Activated T-helper 1 cell treated with anti-CD3 and anti-CD28 coated beads, Interleukin-12 subunit alpha, Interleukin-12 subunit beta, Interleukin-2, Interleukin-4 antibody, amounts not matched to agents 30 ng/mL and 10 ng/mL and 1 ng/mL, durations not matched to agents 14 hours and 24 hours and 36 hours (primary cell): ENCODE measurements around the gene NEK8. TPM values are rescaled to one million over a fixed set of nuclear protein-coding genes. Genes with fewer than 3 reads are reported as not detected.
A peak's percentile ranks its signal among the peaks of the same experiment; 100 is the strongest.

Experiments
- DNase-seq: peaks from one replicate; pipeline ENCODE4 v3.0.0; 2021; ENCODE audit warnings: low spot score
- H3K27ac Mint-ChIP-seq: one replicate; pipeline ENCODE4 v1.8.0; 2021; ENCODE audit warnings: mild to moderate bottlenecking, mixed read lengths
- H3K27me3 Mint-ChIP-seq: one replicate; pipeline ENCODE4 v1.8.0; 2022; ENCODE audit warnings: mild to moderate bottlenecking, moderate library complexity, mixed read lengths; ENCODE audit not compliant: insufficient read depth
- H3K36me3 Mint-ChIP-seq: one replicate; pipeline ENCODE4 v1.8.0; 2021; ENCODE audit warnings: low read depth, mixed read lengths
- H3K4me1 Mint-ChIP-seq: one replicate; pipeline ENCODE4 v1.8.0; 2021; ENCODE audit warnings: low read depth, mixed read lengths
- H3K4me3 Mint-ChIP-seq: one replicate; pipeline ENCODE4 v1.8.0; 2021; ENCODE audit warnings: mild to moderate bottlenecking, moderate library complexity, mixed read lengths
- H3K9me3 Mint-ChIP-seq: one replicate; pipeline ENCODE4 v1.8.0; 2021; ENCODE audit warnings: mixed read lengths
- intact Hi-C: fragments of 100-400 bp; cut with micrococcal nuclease; formaldehyde crosslinking; loops from one replicate; pipeline ENCODE4 v1.15.1; 2024
- total RNA-seq: library from RNA; stranded (reverse); gene quantifications from 2 replicates; pipeline ENCODE4 v1.2.3, GENCODE V29; 2022

The NEK8 gene
- 5.2 and 5.4 TPM in 2 replicates for total RNA-seq

DNA sequence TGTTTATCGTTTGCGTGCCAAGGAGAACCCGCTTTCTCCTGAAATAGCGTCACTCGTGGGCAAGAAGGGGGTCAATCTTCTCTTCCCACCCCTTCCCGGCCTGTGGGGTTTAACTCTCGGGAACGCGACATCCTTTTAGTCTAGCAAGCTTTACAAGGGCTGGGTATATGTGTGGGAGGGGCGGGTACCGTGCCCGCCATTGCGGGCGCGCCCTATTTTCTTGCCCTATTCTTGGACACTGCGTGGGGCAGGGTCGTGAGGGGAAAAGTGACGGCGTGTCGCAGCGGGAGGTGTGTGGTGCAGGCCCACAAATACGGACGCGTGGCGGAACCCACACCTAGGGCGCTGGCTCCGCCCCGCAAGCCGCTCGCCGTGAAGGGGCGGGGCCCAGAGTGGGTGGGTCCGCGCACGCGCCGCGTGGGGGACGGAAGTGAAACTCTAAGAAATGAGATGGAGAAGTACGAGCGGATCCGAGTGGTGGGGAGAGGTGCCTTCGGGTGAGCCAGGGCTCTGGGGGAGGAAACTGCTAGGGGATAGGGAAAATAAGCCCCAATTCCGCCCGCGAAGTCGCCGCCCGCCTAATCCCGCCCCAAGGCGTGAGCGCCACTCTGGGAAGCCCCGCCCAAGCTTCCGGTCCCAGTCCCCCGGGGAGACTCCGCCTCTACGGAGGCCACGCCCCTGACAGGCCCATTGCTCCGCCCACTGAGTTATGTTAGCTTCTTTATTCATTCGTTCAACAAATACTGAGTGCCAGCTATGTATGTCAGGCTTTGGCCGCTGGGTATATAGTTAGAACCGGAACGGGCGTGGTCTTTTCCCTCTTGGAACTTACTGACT lies at the start of gene NEK8:
NEK8 (plus strand) TSS at position 425 of the 837 bp plus-strand sequence; CDS start at position 451, 26 bp downstream.
- H3K36me3 Mint-ChIP-seq = peaks cover 18% of the 10 kb centered on the region
- peak; percentile 95 for DNase-seq
- H3K4me1 Mint-ChIP-seq = peaks cover 58% of the 10 kb centered on the region
- no peaks in the 10 kb centered on the region for H3K9me3 Mint-ChIP-seq
- peak within 1 kb of the TSS; percentile 98 for H3K27ac Mint-ChIP-seq
- intact Hi-C loops = loop anchor here (1.0 to 5.0 kb wide), 8 partner anchors 9 to 564 kb away; partner anchors contain the start of genes FAM222B, NUFIP2 and RPL23A
- no peaks in the 10 kb centered on the region for H3K27me3 Mint-ChIP-seq
- peak within 1 kb of the TSS; percentile 97 for H3K4me3 Mint-ChIP-seq

- intact Hi-C loops = no loop called here
- Mint-ChIP-seq H3K27me3 (no peaks in the 10 kb centered on the region), H3K9me3 (no peaks in the 10 kb centered on the region), H3K36me3 (peaks cover 55% of the 10 kb centered on the region), H3K4me3 (no peak overlapping the region), H3K4me1 (no peaks in the 10 kb centered on the region), H3K27ac (no peak overlapping the region)
- DNase-seq = no peak
Measured at GRCh38 chr17:28682655-28683054, 45.9 kb upstream of the NEK8 start.

DNA sequence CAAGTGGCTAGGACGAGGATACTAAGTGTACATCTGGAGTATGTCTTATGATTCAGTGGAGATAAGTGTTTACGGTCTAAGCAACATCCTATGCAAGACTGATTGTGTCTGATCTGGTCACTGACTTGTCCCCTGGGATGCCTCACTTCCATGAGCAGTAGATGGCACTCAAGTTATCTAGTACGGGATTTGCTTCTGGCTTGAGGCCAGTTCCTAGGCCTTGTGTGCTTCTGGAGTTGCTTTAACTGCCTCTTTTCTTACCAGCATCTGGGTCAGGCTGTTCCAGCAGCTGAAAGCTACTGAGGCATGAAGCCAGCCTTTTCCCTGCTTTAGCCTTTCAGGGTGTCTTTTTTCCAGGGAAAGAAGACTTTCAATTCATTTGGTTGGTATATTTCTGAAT lies 43.6 kb upstream of the NEK8 start:
- Mint-ChIP-seq H3K27me3 (no peaks in the 10 kb centered on the region), H3K27ac (no peak overlapping the region), H3K36me3 (peaks cover 65% of the 10 kb centered on the region), H3K4me1 (no peaks in the 10 kb centered on the region), H3K4me3 (no peak overlapping the region), H3K9me3 (no peaks in the 10 kb centered on the region)
- intact Hi-C loops = no loop called here
- DNase-seq = no peak

DNA sequence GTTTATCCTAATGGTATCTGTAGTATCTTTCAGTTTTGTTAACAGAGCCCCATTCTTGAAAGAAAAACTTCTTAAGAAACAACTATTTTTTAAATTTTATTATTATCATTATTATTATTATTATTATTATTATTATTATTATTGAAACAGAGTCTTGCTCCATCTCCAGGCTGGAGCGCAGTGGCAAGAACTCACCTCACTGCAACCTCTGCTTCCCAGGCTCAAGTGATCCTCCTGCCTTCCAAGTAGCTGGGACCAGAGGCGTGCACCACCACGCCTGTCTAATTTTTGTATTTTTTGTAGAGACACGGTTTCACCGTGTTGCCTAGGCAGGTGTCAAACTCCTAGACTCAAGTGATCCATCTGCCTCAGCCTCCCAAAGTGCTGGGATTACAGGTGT lies 43.2 kb upstream of the NEK8 start:
- Mint-ChIP-seq H3K27me3 (no peaks in the 10 kb centered on the region), H3K4me3 (no peak overlapping the region), H3K4me1 (no peaks in the 10 kb centered on the region), H3K9me3 (no peaks in the 10 kb centered on the region), H3K27ac (no peak overlapping the region), H3K36me3 (peaks cover 68% of the 10 kb centered on the region)
- intact Hi-C loops = no loop called here
- no peak for DNase-seq

- no peak overlapping the region for H3K4me3 Mint-ChIP-seq
- no peak for DNase-seq
- no peaks in the 10 kb centered on the region for H3K9me3 Mint-ChIP-seq
- intact Hi-C loops = no loop called here
- H3K27ac Mint-ChIP-seq = no peak overlapping the region
- H3K27me3 Mint-ChIP-seq = no peaks in the 10 kb centered on the region
- peaks cover 71% of the 10 kb centered on the region for H3K36me3 Mint-ChIP-seq
- H3K4me1 Mint-ChIP-seq = no peaks in the 10 kb centered on the region
Measured at GRCh38 chr17:28686296-28686695, 42.3 kb upstream of the NEK8 start.

GRCh38 chr17:28688481-28688880 lies 40.1 kb upstream of the NEK8 start:
- Mint-ChIP-seq H3K36me3 (peaks cover 63% of the 10 kb centered on the region), H3K4me3 (no peak overlapping the region), H3K27me3 (no peaks in the 10 kb centered on the region), H3K27ac (no peak overlapping the region), H3K4me1 (no peaks in the 10 kb centered on the region), H3K9me3 (no peaks in the 10 kb centered on the region)
- intact Hi-C loops = no loop called here
- DNase-seq = no peak

DNA sequence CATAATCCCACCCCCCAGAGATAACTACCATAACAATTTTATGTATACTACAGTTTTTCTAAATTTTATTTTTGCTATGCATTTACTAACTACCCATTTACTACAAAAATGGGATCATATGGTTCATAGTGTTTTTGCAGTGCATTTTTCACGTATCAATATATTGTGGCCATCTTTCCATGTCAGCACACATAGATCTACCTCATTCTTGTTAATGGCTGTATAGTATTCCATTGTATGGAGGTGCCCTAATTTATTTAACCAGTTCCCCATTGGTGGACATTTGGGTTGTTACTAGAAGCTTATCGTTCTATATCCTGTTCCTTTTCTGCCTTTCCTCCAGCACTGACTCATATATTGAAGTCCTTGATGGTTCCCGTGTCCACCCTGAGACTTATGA lies 39.6 kb upstream of the NEK8 start:
- H3K9me3 Mint-ChIP-seq = no peaks in the 10 kb centered on the region
- peaks cover 65% of the 10 kb centered on the region for H3K36me3 Mint-ChIP-seq
- no peak overlapping the region for H3K27ac Mint-ChIP-seq
- no peak for DNase-seq
- no peaks in the 10 kb centered on the region for H3K4me1 Mint-ChIP-seq
- intact Hi-C loops = no loop called here
- no peak overlapping the region for H3K4me3 Mint-ChIP-seq
- no peaks in the 10 kb centered on the region for H3K27me3 Mint-ChIP-seq

DNA sequence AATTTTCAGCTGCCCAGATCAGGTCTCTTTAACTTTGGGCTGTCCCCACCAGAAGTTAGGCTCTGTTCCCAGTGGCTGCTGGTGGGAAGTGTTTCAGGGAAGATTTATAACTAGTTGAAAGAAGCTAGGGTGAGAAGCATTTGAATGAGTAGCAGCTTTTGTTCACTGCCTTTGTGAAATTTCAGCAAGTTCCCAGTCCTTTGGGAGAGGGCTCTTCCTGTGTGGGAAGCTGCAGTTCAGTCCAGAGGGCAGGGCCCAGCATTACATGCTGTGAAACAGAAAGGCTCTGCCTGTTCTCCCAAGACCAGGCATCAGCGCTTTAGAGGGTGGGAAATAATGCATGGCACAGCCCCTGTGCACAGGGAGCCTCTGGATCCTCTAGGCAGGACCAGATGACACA lies 34.7 kb upstream of the NEK8 start:
- H3K27ac Mint-ChIP-seq = peak overlapping the region; percentile 12
- H3K9me3 Mint-ChIP-seq = no peaks in the 10 kb centered on the region
- no peak overlapping the region for H3K4me3 Mint-ChIP-seq
- no peaks in the 10 kb centered on the region for H3K4me1 Mint-ChIP-seq
- peaks cover 47% of the 10 kb centered on the region for H3K36me3 Mint-ChIP-seq
- no peaks in the 10 kb centered on the region for H3K27me3 Mint-ChIP-seq
- no peak for DNase-seq
- intact Hi-C loops = no loop called here

GRCh38 chr17:28698253-28698941 lies 30.2 kb upstream of the NEK8 start:
- Mint-ChIP-seq H3K9me3 (no peaks in the 10 kb centered on the region), H3K4me3 (no peak overlapping the region), H3K27me3 (no peaks in the 10 kb centered on the region), H3K36me3 (peaks cover 50% of the 10 kb centered on the region), H3K4me1 (no peaks in the 10 kb centered on the region), H3K27ac (no peak overlapping the region)
- no peak for DNase-seq
- intact Hi-C loops = no loop called here

DNA sequence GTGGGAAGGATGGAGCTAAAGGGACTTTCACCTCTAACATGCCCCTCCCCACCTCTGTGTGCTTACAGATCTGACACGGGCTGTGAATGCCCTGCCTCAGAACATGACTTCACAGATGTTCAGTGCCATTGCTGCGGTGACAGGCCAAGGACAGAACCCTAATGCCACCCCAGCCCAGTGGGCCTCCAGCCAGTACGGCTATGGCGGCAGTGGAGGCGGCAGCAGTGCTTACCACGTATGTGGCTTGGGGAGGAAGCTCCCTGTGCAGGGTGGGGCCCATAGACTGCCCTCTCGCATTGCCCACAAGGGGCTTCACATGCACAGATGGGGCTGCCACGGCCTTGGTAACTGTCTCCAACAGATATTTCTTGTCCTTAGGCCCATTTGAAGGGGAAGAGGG lies 28.3 kb upstream of the NEK8 start:
- Mint-ChIP-seq H3K27me3 (no peaks in the 10 kb centered on the region), H3K9me3 (no peaks in the 10 kb centered on the region), H3K36me3 (peaks cover 44% of the 10 kb centered on the region), H3K4me3 (no peak overlapping the region), H3K27ac (no peak overlapping the region), H3K4me1 (no peaks in the 10 kb centered on the region)
- intact Hi-C loops = no loop called here
- DNase-seq = no peak

- DNase-seq = no peak
- Mint-ChIP-seq H3K9me3 (no peaks in the 10 kb centered on the region), H3K36me3 (peaks cover 45% of the 10 kb centered on the region), H3K27ac (no peak overlapping the region), H3K4me1 (no peaks in the 10 kb centered on the region), H3K27me3 (no peaks in the 10 kb centered on the region), H3K4me3 (no peak overlapping the region)
- intact Hi-C loops = no loop called here
Measured at GRCh38 chr17:28700830-28701492, 27.6 kb upstream of the NEK8 start.

- DNase-seq = no peak
- H3K36me3 Mint-ChIP-seq = peaks cover 46% of the 10 kb centered on the region
- H3K9me3 Mint-ChIP-seq = no peaks in the 10 kb centered on the region
- H3K4me1 Mint-ChIP-seq = no peaks in the 10 kb centered on the region
- no peaks in the 10 kb centered on the region for H3K27me3 Mint-ChIP-seq
- intact Hi-C loops = no loop called here
- H3K4me3 Mint-ChIP-seq = no peak overlapping the region
- H3K27ac Mint-ChIP-seq = no peak overlapping the region
Measured at GRCh38 chr17:28702026-28702751, 26.4 kb upstream of the NEK8 start.
